MG63 (cell line): ENCODE data around the gene MUSK. TPM values are rescaled to one million over a fixed set of nuclear protein-coding genes. Genes with fewer than 3 reads are reported as not detected.
A peak's percentile ranks its signal among the peaks of the same experiment; 100 is the strongest.

ENCODE experiments used
- DNase-seq: peaks from one replicate; pipeline ENCODE4 v3.0.0-alpha.2; 2020
- H3K27me3 ChIP-seq: fragments of 250-450 bp; sonication (Bioruptor Pico); 2 replicates; pipeline ENCODE4 v1.5.1; 2020; ENCODE audit warnings: mild to moderate bottlenecking, moderate library complexity
- H3K36me3 ChIP-seq: fragments of 250-450 bp; sonication (Bioruptor Pico); 2 replicates; pipeline ENCODE4 v1.5.1; 2020; ENCODE audit warnings: mild to moderate bottlenecking, moderate library complexity
- H3K4me3 ChIP-seq: fragments of 250-450 bp; sonication (Bioruptor Pico); 2 replicates; pipeline ENCODE4 v1.5.1; 2020; ENCODE audit warnings: mild to moderate bottlenecking, moderate library complexity
- H3K9me3 ChIP-seq: fragments of 250-450 bp; sonication (Bioruptor Pico); 2 replicates; pipeline ENCODE4 v1.5.1; 2020; ENCODE audit warnings: mild to moderate bottlenecking, moderate library complexity
- total RNA-seq: library from RNA; depleted of rRNA; stranded (reverse); fragments of >200 nt; shearing (Covaris generic); gene quantifications from 2 replicates; pipeline ENCODE4 v1.2.3, GENCODE V29; 2014; ENCODE audit warnings: low replicate concordance

Gene MUSK
- total RNA-seq, 1 experiment from 2014 or later = 1.9 TPM

GRCh38 chr9:110744715-110745384 lies 76.3 kb downstream of the MUSK start:
- DNase-seq = peak; percentile 87
- peaks cover 17% of the 10 kb centered on the region for H3K36me3 ChIP-seq
- H3K27me3 ChIP-seq = no peaks in the 10 kb centered on the region
- H3K4me3 ChIP-seq = no peak overlapping the region
- no peaks in the 10 kb centered on the region for H3K9me3 ChIP-seq

DNA sequence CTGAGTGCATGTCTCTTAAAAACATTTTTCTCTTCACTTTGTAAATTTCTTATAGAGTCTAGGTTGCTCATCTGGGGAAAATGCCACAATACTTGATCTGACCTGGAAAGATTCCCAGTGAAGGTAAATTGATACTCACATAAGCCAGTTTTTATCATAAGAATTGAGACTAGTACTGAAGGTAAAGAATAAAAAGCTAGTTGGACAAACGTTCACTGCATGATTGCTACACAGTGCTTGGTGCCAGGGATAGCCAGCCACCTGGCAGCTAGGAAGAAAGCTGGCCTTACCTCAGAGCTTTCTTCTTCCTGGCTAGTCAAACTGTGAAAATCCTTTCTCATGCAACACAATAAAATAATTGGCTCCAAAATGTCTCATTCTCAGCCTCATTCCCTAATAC lies 77.1 kb downstream of the MUSK start:
- Histone ChIP-seq H3K36me3 (peaks cover 9% of the 10 kb centered on the region), H3K4me3 (no peak overlapping the region), H3K9me3 (no peaks in the 10 kb centered on the region), H3K27me3 (no peaks in the 10 kb centered on the region)
- peak; percentile 91 for DNase-seq

- Histone ChIP-seq H3K27me3 (no peaks in the 10 kb centered on the region), H3K36me3 (peaks cover 12% of the 10 kb centered on the region), H3K4me3 (no peak overlapping the region), H3K9me3 (no peaks in the 10 kb centered on the region)
- DNase-seq = no peak
These were observed 77.8 kb downstream of the MUSK start for GRCh38 chr9:110746211-110746930.

GRCh38 chr9:110748251-110748893 lies 79.8 kb downstream of the MUSK start:
- no peaks in the 10 kb centered on the region for H3K27me3 ChIP-seq
- peaks cover 13% of the 10 kb centered on the region for H3K36me3 ChIP-seq
- DNase-seq = peak; percentile 78

DNA sequence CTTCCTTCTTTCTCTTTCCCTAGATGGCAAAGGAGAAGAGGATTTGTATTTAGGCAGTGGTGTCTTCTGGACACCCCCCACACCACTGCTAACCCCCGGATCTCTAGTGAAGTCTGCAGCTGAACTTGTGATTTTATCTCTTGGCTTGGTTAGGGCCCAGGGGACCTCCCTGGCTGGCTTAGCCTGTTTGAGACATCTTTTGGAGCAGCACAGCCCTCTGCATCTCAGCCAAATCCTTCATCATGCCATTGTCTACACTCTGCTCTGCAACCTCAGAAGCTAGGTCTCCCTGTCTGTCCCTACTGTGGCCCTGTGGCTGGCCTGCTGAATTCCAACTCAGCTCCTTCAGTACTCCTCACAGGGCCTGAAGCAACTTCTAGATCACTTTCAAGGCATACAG lies 81.7 kb downstream of the MUSK start:
- Histone ChIP-seq H3K4me3 (no peak overlapping the region), H3K36me3 (peaks cover 22% of the 10 kb centered on the region), H3K27me3 (no peaks in the 10 kb centered on the region), H3K9me3 (no peaks in the 10 kb centered on the region)
- DNase-seq = peak; percentile 84

More at GRCh38 chr9:110748251-110748893, 79.8 kb downstream of the MUSK start:
- Histone ChIP-seq H3K9me3 (no peaks in the 10 kb centered on the region), H3K4me3 (no peak overlapping the region)

DNA sequence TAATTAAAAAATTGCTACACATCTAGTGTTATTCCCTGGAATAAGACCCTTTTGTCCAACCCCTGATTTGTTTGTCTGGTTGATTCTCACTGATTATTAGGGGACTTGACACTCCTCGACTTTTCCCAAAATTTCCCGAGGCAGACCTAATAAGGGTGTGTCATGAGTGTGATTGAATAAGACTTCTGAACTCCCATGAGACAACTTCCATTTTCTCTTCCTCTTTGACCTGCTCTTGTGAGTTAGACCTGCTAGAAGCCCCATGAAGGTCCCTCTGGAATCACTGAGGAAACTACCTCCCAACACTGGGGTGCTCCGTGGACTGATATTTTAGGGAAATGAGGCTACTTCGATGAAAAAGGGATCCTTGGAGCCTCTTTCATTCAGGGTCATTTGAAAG lies 83.4 kb downstream of the MUSK start:
- Histone ChIP-seq H3K27me3 (no peaks in the 10 kb centered on the region), H3K9me3 (no peaks in the 10 kb centered on the region), H3K36me3 (peaks cover 20% of the 10 kb centered on the region), H3K4me3 (no peak overlapping the region)
- no peak for DNase-seq

- no peak overlapping the region for H3K4me3 ChIP-seq
- peak; percentile 93 for DNase-seq
- H3K9me3 ChIP-seq = no peaks in the 10 kb centered on the region
- H3K27me3 ChIP-seq = no peaks in the 10 kb centered on the region
- peaks cover 16% of the 10 kb centered on the region for H3K36me3 ChIP-seq
These were observed 84.2 kb downstream of the MUSK start for GRCh38 chr9:110752766-110753165.

DNA sequence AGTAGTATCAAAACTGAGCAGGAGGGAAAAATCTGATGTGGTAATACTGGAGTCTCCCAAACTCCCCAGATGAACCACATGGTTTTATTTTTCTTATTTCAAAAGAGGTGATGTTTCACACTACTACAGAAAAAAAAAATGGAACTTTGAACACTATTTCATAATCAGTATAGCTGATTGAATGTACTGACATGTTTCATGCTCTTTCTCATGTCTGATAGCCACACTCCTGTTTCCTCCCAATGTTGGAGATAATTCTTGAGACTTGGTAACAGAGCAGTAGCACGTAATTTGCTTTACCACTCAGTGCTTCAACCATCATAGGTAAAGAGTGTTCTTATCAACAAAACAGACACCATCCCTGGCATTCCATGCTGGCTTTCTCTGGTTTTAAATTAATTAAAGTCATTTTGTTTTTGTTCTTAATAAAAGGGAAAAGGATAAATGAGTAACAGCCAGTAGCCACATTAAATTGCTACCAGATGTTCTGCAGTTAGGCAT lies 85.2 kb downstream of the MUSK start:
- no peak for DNase-seq
- no peaks in the 10 kb centered on the region for H3K27me3 ChIP-seq
- H3K4me3 ChIP-seq = no peak overlapping the region
- peaks cover 3% of the 10 kb centered on the region for H3K9me3 ChIP-seq
- H3K36me3 ChIP-seq = peaks cover 19% of the 10 kb centered on the region

- peaks cover 28% of the 10 kb centered on the region for H3K36me3 ChIP-seq
- H3K9me3 ChIP-seq = peaks cover 7% of the 10 kb centered on the region
- H3K27me3 ChIP-seq = no peaks in the 10 kb centered on the region
- DNase-seq = no peak
- no peak overlapping the region for H3K4me3 ChIP-seq
These were observed 86.6 kb downstream of the MUSK start for GRCh38 chr9:110755179-110755578.

- Histone ChIP-seq H3K36me3 (peaks cover 22% of the 10 kb centered on the region), H3K4me3 (no peak overlapping the region), H3K9me3 (peaks cover 7% of the 10 kb centered on the region), H3K27me3 (no peaks in the 10 kb centered on the region)
- DNase-seq = no peak
These were observed 89.6 kb downstream of the MUSK start for GRCh38 chr9:110758201-110758600.

DNA sequence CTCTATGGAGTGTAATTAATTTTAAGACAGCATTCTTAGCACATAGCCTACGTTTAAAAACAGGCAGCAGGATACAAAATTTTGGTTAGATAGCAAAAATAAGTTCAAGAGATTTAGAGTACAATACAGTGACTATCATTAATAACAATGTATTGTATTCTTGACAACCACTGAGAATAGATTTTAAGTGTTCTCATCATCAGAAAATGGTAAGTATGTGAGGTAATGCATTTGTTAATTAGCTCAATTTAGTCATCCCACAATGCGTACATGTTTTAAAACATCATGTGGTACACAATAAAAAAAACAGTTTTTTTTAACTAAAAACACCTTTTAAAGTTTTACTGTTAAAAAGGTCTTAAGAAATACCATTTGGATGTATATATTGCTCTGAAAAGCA lies 94.2 kb downstream of the MUSK start:
- H3K9me3 ChIP-seq = peaks cover 7% of the 10 kb centered on the region
- H3K27me3 ChIP-seq = no peaks in the 10 kb centered on the region
- no peak overlapping the region for H3K4me3 ChIP-seq
- no peak for DNase-seq
- H3K36me3 ChIP-seq = peaks cover 12% of the 10 kb centered on the region

GRCh38 chr9:110763568-110763967 lies 95.0 kb downstream of the MUSK start:
- Histone ChIP-seq H3K4me3 (no peak overlapping the region), H3K36me3 (peaks cover 11% of the 10 kb centered on the region), H3K27me3 (no peaks in the 10 kb centered on the region), H3K9me3 (peaks cover 7% of the 10 kb centered on the region)
- DNase-seq = no peak

DNA sequence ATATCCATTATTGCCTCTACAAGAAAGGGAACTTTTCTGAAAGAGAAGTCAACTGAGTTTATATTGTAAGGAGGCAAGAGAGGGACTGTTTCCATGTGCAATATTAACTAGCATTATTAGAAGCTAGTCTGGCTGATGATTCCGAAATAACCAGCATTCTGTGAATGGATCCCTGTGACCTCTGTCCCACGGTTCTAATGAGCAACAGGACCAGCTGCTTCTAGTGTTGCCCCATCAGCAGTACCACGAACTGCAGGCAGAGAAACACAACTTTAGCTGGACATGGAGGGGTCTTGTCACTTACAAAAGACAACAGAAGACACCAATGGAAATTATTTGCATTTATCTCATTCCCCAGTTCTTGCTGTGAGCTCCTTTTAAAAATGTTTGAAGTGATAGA lies 95.4 kb downstream of the MUSK start:
- peaks cover 7% of the 10 kb centered on the region for H3K36me3 ChIP-seq
- H3K27me3 ChIP-seq = no peaks in the 10 kb centered on the region
- peaks cover 3% of the 10 kb centered on the region for H3K9me3 ChIP-seq
- H3K4me3 ChIP-seq = no peak overlapping the region
- DNase-seq = no peak

- Histone ChIP-seq H3K27me3 (no peaks in the 10 kb centered on the region), H3K9me3 (no peaks in the 10 kb centered on the region), H3K36me3 (no peaks in the 10 kb centered on the region; the same call in none of the 2 replicates), H3K4me3 (no peak overlapping the region)
- DNase-seq = no peak
These were observed 97.3 kb downstream of the MUSK start for GRCh38 chr9:110765926-110766325.

GRCh38 chr9:110767559-110768063 lies 99.0 kb downstream of the MUSK start:
- DNase-seq = peak; percentile 89
- H3K36me3 ChIP-seq = no peaks in the 10 kb centered on the region; the same call in none of the 2 replicates
- H3K27me3 ChIP-seq = no peaks in the 10 kb centered on the region
- no peak overlapping the region for H3K4me3 ChIP-seq
- H3K9me3 ChIP-seq = no peaks in the 10 kb centered on the region

- H3K4me3 ChIP-seq = no peak overlapping the region
- H3K27me3 ChIP-seq = no peaks in the 10 kb centered on the region
- H3K36me3 ChIP-seq = no peaks in the 10 kb centered on the region; the same call in none of the 2 replicates
- no peaks in the 10 kb centered on the region for H3K9me3 ChIP-seq
- DNase-seq = no peak
These were observed 100.3 kb downstream of the MUSK start for GRCh38 chr9:110768886-110769285.

DNA sequence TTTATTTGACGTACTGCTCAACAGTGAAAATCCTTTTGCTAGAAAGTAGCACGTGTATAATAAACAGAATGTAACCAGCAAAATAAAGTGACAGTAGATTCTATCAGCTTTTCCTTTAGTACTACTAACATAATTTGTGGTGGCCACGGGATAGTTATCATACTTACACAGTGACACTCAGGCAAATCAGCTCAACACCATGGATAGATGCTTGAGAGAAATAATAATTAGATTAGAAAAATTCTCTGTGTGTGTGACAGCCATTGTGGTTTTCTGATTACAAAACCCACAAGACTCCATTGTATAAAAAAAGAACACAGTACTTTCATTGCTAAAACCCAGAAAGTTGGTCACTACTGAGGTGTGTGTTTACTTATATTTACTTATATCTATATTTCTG lies 101.1 kb downstream of the MUSK start:
- H3K27me3 ChIP-seq = no peaks in the 10 kb centered on the region
- no peaks in the 10 kb centered on the region for H3K9me3 ChIP-seq
- H3K4me3 ChIP-seq = no peak overlapping the region
- DNase-seq = no peak
- no peaks in the 10 kb centered on the region; the same call in none of the 2 replicates for H3K36me3 ChIP-seq
